Stomach (tissue), 9 donors: ENCODE measurements around the gene C17orf107. TPM values are rescaled to one million over a fixed set of nuclear protein-coding genes. Genes with fewer than 3 reads are reported as not detected.
A peak's percentile ranks its signal among the peaks of the same experiment; 100 is the strongest.

Experiments used
- DNase-seq, 2 donors: peaks; one replicate each; pipeline versions ENCODE4 v3.0.0 to v3.0.0-alpha.2; 2013 to 2019
- H3K27ac ChIP-seq, 5 donors: fragments of 200-600 bp in 4 of 5; sonication (generic) in 4 of 5; one replicate each; pipeline ENCODE4 v1.5.1; 2013 to 2019; ENCODE audit warnings: mild to moderate bottlenecking in 1 of 5, moderate library complexity in 1 of 5
- H3K27me3 ChIP-seq, 3 donors: fragments of 200-600 bp; sonication (generic); one replicate each; pipeline ENCODE4 v1.5.1; 2017 to 2019; ENCODE audit warnings: mixed run types in 1 of 3
- H3K36me3 ChIP-seq, 4 donors: fragments of 200-600 bp; sonication (generic); 1 replicate in 3 of 4; 2 replicates in 1 of 4; pipeline ENCODE4 v1.5.1; 2016 to 2019
- H3K4me1 ChIP-seq, 4 donors: fragments of 200-600 bp; sonication (generic); one replicate each; pipeline ENCODE4 v1.5.1; 2016 to 2019
- H3K4me3 ChIP-seq, 4 donors: fragments of 200-600 bp; sonication (generic) in 3 of 4; one replicate each; pipeline ENCODE4 v1.5.1; 2016 to 2019; ENCODE audit warnings: mild to moderate bottlenecking in 1 of 4
- H3K9me3 ChIP-seq, 4 donors: fragments of 200-600 bp; sonication (generic); one replicate each; pipeline ENCODE4 v1.5.1; 2016 to 2019
- CTCF ChIP-seq, 7 experiments: fragments of 450-650 bp in 4 of 7; fragments of 200-600 bp in 3 of 7; sonication (generic) in 3 of 7; IDR thresholded peaks; one replicate each; pipeline ENCODE4 v1.5.1; 2016 to 2019; ENCODE audit warnings: antibody characterized with exemption in 7 of 7, control low read depth in 2 of 7, mild to moderate bottlenecking in 1 of 7
- EP300 ChIP-seq: sonication (generic); formaldehyde crosslinking; IDR thresholded peaks from one replicate; pipeline ENCODE4 v1.6.1; 2017; ENCODE audit warnings: antibody characterized with exemption
- POLR2A ChIP-seq, 4 donors: fragments of 450-650 bp; IDR thresholded peaks; one replicate each; pipeline ENCODE4 v1.6.1; 2016; ENCODE audit warnings: antibody characterized with exemption in 4 of 4, control low read depth in 2 of 4, mild to moderate bottlenecking in 1 of 4, moderate library complexity in 1 of 4
- POLR2AphosphoS5 ChIP-seq, 3 donors: sonication (generic); formaldehyde crosslinking; IDR thresholded peaks; one replicate each; pipeline ENCODE4 v1.6.1; 2016; ENCODE audit warnings: antibody characterized with exemption in 3 of 3
- WGBS, 5 donors: extraction: QIAGEN DNeasy Blood & Tissue Kit in 3 of 5; methylation state at CpG; one replicate each; pipeline versions ENCODE4 v1.1.5 to v1.1.7; 2013 to 2018; 5-methylcytosine and 5-hydroxymethylcytosine counted together
- intact Hi-C: fragments of 100-400 bp; cut with DNase I; formaldehyde crosslinking; loops from one replicate; pipeline ENCODE4 v1.15.1; 2023; ENCODE audit warnings: low total_unique reads
- polyA plus RNA-seq, 3 donors: library from polyadenylated mRNA; stranded (reverse); fragments of 200-250 nt; gene quantifications; one replicate each; pipeline ENCODE4 v1.2.3, GENCODE V29; 2013
- total RNA-seq, 5 donors: library from RNA; depleted of rRNA; stranded (reverse); fragments of >200 nt; gene quantifications; one replicate each; pipeline versions ENCODE4 v1.1.0 to v1.2.3, GENCODE V29; 2014 to 2016
- donor health status: healthy with polysubstance abuse.
- donor health status: Bipolar disorder and iron deficiency.
- donor health status: healthy.

C17orf107 gene
- total and polyA plus RNA-seq, 8 donors = 0.75 to 6.6 (median 2.8) TPM; not detected in 1

GRCh38 chr17:4945944-4946280 lies 46.6 kb downstream of the C17orf107 start:
- TF ChIP-seq POLR2A (IDR thresholded peaks at IDR 0.05) (no peak), EP300 (no peak), POLR2AphosphoS5 (IDR thresholded peaks at IDR 0.05) (no peak), CTCF (IDR thresholded peaks at IDR 0.05) (no peak)
- Histone ChIP-seq H3K9me3 (no peaks in the 10 kb centered on the region), H3K4me3 (peak overlapping the region; percentile 82 to 100 (median 100)), H3K4me1 (peaks cover 57 to 79% (median 76%) of the 10 kb centered on the region in 4 donors), H3K27ac (peak overlapping the region; percentile 72 to 100 (median 97)), H3K27me3 (no peaks in the 10 kb centered on the region), H3K36me3 (peaks cover 41 to 51% (median 50%) of the 10 kb centered on the region in 4 donors)
- intact Hi-C loops = no loop called here
- 12 to 22% (median 17%) methylated on average over 3 to 4 of the region's 4 CpGs for WGBS, 5 donors
- DNase-seq = no peak

GRCh38 chr17:4946312-4946976 lies 47.1 kb downstream of the C17orf107 start:
- no peak for DNase-seq
- intact Hi-C loops = no loop called here
- H3K4me3 ChIP-seq = peak overlapping the region; percentile 82 to 100 (median 100)
- no peaks in the 10 kb centered on the region for H3K27me3 ChIP-seq
- no peaks in the 10 kb centered on the region for H3K9me3 ChIP-seq
- H3K36me3 ChIP-seq = peaks cover 41 to 51% (median 50%) of the 10 kb centered on the region in 4 donors
- 12 to 19% (median 18%) methylated on average over 16 of the region's 16 CpGs for WGBS, 5 donors
- TF ChIP-seq POLR2A (IDR thresholded peaks at IDR 0.05) = no peak
- no peak for TF ChIP-seq EP300
- no peak for TF ChIP-seq CTCF (IDR thresholded peaks at IDR 0.05)
- TF ChIP-seq POLR2AphosphoS5 (IDR thresholded peaks at IDR 0.05) = no peak
- peak overlapping the region; percentile 72 to 100 (median 97) for H3K27ac ChIP-seq
- H3K4me1 ChIP-seq = peaks cover 52 to 79% (median 75%) of the 10 kb centered on the region in 4 donors

- peaks cover 41 to 50% (median 48%) of the 10 kb centered on the region in 4 donors for H3K36me3 ChIP-seq
- H3K4me1 ChIP-seq = peaks cover 46 to 78% (median 71%) of the 10 kb centered on the region in 4 donors
- peak in 1 of 2 donors; percentile 53 for DNase-seq
- peak overlapping the region; percentile 82 to 100 (median 100) for H3K4me3 ChIP-seq
- H3K27ac ChIP-seq = peak overlapping the region; percentile 96 to 100 (median 99)
- H3K27me3 ChIP-seq = no peaks in the 10 kb centered on the region
- TF ChIP-seq POLR2A (IDR thresholded peaks at IDR 0.05) (no peak), POLR2AphosphoS5 (IDR thresholded peaks at IDR 0.05) (no peak), EP300 (no peak), CTCF (IDR thresholded peaks at IDR 0.05) (no peak)
- WGBS, 5 donors = 0 to 3% (median 0%) methylated on average over 7 of the region's 7 CpGs
- intact Hi-C loops = no loop called here
- no peaks in the 10 kb centered on the region for H3K9me3 ChIP-seq
Observed at GRCh38 chr17:4947010-4947410, 47.7 kb downstream of the C17orf107 start.

DNA sequence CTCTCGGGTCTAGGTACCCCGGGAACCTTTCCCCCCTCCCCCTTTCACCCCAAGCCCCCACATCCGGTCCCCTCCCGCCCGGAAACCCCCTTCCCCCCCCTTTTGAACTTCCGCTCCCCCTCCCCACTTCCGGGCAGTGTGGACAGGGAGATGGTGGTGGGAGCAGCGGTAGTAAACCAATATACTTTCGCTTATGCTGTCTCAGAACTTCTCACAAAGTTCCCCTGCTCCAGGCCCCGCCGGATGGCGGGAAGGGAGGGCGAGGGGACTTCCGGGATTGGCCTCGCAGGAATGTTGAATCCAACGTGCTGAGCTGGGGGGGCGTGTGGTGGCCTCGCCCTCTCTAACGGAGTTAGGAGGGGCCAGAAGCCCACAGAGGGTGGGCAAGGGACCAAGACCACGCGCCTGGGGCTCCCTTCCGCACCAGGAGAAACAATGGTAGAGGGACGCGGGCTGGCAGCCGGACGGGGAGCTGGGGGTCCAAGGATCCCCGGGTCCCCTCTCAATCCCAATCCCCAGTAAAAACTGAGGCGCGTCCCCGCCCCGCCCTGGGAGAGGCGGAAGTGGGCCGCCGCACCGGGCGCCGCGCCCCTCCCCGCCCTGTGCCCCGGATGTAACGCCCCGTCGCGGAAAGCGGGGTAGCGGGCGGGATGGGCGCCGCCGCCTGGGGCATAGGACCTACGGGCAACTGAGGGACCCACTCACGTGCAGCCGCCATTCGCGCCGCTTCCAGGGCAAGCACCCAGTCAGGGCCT lies 48.3 kb downstream of the C17orf107 start:
- no peak for TF ChIP-seq POLR2A (IDR thresholded peaks at IDR 0.05)
- no peak for TF ChIP-seq CTCF (IDR thresholded peaks at IDR 0.05)
- TF ChIP-seq POLR2AphosphoS5 (IDR thresholded peaks at IDR 0.05) = peak in 1 of 3 donors; percentile 15
- no peak for TF ChIP-seq EP300
- Histone ChIP-seq H3K36me3 (peaks cover 36 to 46% (median 42%) of the 10 kb centered on the region in 4 donors), H3K9me3 (no peaks in the 10 kb centered on the region), H3K4me1 (peaks cover 44 to 73% (median 65%) of the 10 kb centered on the region in 4 donors), H3K4me3 (peak overlapping the region; percentile 82 to 100 (median 100)), H3K27ac (peak overlapping the region; percentile 96 to 100 (median 99)), H3K27me3 (no peaks in the 10 kb centered on the region)
- WGBS, 5 donors = 0 to 1% (median 0%) methylated on average over 24 to 56 of the region's 56 CpGs
- DNase-seq = peak; percentile 70 to 86
- intact Hi-C loops = no loop called here
